Measurements from ENCODE around the gene HS3ST3A1. TPM values are rescaled to one million over a fixed set of nuclear protein-coding genes. Genes with fewer than 3 reads are reported as not detected.
A peak's percentile ranks its signal among the peaks of the same experiment; 100 is the strongest.

Gene HS3ST3A1
- under 1 TPM in 1 of 6 donors, not detected in 5; 0.21 TPM for polyA plus RNA-seq (ENCODE audit: low read depth in 6 of 6)

DNA sequence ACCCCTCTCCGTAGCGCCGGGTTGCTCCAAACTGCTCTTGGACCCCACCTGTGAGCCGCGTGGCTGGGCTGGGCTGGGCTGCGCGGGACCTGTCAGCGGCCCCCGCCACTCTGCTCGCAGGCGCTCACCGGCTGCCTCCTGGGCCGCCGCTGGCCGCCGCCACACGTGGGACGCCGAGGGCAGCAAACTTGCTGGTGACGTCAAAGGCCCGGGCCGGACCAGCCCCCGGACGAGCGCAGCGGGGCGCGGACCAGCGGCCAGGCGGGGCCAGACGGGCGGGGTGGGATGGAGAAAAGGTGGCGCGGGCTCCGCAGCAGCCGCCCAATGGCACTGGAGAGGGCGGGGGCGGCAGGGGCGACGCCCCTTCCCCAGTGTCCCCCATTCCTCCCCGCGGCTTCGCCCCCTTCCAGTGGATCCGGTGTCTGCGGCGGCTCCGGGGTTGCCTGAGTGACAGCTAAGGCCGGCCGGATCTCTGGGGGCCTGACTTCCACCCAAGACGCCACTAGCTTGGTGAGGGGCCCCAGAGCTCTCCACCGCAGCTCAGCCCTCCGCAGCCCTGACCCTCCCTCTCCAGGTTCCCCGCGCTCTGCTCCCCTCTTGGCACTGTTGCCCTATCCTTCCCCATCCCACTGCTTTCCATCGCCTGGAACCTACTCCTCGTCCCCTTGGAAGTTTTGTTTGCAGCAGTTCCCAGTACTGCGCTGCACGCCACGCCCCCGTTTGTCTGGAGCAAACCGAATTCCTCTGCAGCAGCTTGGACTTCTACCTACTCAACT is at the start of gene HS3ST3A1:
Gene HS3ST3A1 (minus strand): TSS at position 154 of the 776 bp plus-strand sequence. CDS start 800 bp downstream, outside the sequence.
- peak in 1 of 2 donors; percentile 20 for ATAC-seq (ENCODE audit: low read depth in 2 of 2)
- no peak for DNase-seq

DNA sequence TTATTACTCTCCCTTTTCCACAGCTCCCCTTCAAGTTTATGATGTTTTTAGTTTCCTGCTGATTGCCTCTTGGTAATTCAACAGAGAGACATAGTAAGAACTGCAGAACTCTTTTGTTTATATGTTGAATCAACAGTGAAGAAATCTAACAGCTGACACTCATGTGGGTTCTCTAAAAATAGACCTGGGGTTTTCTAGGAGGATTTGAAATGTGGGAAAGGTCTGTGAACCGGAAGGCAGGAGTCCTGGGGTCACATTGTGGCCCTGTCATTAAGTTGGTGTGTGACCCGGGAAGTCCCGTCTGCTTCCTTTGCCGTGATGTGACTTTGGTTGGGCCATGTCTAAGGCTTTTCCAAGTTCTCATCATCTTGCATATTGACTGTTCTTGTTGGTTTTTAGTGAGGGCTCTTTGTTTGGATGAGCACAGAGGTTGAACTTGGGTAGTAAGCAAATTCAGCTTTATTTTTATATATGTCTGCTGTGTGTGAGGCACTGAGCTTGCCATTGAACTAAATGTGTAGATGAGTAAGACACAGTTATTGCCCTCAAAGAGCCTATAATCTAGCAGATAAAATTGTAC is 48.5 kb upstream of the HS3ST3A1 start:
- Mint-ChIP-seq H3K4me3 (no peak overlapping the region), H3K27ac (no peak overlapping the region), H3K9me3 (no peaks in the 10 kb centered on the region), H3K4me1 (no peaks in the 10 kb centered on the region), H3K36me3 (no peaks in the 10 kb centered on the region), H3K27me3 (peaks cover 9 to 16% (median 9%) of the 10 kb centered on the region in 3 donors)
- ATAC-seq (ENCODE audit: low read depth in 2 of 2) (no peak), DNase-seq (no peak)

More for the DNA sequence above, at the start of gene HS3ST3A1:
- Mint-ChIP-seq H3K36me3 (peaks cover 4 to 10% of the 10 kb centered on the region in 2 donors), H3K4me1 (peaks cover 7 to 10% (median 9%) of the 10 kb centered on the region in 3 donors), H3K4me3 (peak within 1 kb of the TSS; percentile 58 to 82 (median 76)), H3K9me3 (no peaks in the 10 kb centered on the region), H3K27me3 (peaks cover 53 to 79% (median 63%) of the 10 kb centered on the region in 3 donors), H3K27ac (peak within 1 kb of the TSS in 2 of 6 donors; percentile 62 to 67)

DNA sequence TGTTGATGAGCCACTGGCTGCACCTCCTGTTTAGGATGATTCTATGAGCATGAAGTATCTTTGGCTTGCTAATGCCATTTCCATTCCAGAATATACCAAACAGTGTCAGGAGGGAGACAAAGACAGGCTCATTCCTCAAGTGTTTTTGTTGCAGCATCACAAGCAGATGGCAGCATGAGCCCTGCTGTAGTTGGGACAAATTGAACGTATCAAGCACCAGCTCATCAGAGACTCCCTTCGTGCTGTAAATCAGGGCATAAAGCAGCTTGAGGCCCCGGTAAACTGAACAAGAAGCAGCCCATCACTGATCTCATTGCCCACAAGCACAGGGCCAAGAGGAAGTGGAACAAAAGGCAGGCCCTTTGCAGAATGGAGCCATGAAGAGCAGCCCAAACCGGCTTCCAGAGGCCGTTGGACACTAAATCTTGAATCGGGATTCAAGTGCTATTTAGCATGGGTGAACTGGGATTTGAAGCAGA is 45.9 kb upstream of the HS3ST3A1 start:
- H3K27me3 Mint-ChIP-seq, result peaks cover 9 to 22% (median 9%) of the 10 kb centered on the region in 3 donors
- no peaks in the 10 kb centered on the region for H3K9me3 Mint-ChIP-seq
- H3K27ac Mint-ChIP-seq, result peak overlapping the region in 1 of 6 donors; percentile 53
- no peak overlapping the region for H3K4me3 Mint-ChIP-seq
- no peaks in the 10 kb centered on the region for H3K36me3 Mint-ChIP-seq
- no peak for DNase-seq
- ATAC-seq (ENCODE audit: low read depth in 2 of 2), result no peak
- no peaks in the 10 kb centered on the region for H3K4me1 Mint-ChIP-seq

DNA sequence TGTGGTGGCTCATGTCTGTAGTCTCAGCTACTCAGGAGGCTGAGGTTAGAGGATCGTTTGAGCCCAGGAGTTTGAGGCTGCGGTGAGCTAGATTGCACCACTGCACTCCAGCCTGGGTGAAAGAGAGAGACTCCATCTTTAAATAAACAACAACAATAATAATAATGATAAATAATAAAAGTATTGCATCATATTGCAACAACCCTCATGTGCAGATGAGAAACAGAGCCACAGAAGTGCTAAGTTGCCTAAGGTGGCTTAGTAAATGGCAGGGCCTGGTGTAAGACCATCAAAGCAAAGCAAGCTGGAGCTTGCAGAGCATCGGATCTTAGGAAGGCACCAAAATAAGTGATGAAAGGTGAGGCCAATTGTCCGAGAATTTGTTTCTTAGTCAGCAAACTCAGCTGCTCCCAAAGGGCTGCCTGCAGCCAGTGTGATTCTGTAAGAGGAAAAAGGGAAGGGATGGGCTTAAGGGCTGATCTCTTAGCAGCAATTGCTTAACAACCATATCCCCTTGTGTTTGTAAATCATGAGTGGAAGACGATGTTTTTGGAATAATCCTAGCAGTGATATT is 45.3 kb upstream of the HS3ST3A1 start:
- Mint-ChIP-seq H3K36me3 (no peaks in the 10 kb centered on the region), H3K4me3 (no peak overlapping the region), H3K9me3 (no peaks in the 10 kb centered on the region), H3K27me3 (peaks cover 9 to 22% (median 13%) of the 10 kb centered on the region in 3 donors), H3K4me1 (no peaks in the 10 kb centered on the region), H3K27ac (peak overlapping the region in 1 of 6 donors; percentile 29)
- ATAC-seq (ENCODE audit: low read depth in 2 of 2) (no peak), DNase-seq (no peak)

DNA sequence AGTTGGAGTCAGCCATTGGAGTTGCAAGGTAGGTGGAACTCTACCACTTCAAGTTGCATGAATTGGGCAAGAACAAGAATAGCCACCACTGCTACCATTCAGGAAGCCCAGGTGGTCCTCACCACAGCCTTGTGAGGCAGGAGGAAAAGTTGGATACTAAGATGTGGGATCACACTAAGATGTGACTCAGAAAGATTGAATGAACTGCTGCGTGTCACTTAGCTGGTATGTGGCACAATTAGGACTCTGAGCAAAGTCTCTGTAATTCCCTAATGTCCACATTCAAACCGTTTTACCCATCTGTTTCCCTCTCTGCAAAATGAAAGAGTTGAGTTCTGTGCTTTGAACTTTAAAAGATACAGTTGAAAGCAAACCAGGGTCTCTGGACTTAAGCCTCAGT is 44.7 kb upstream of the HS3ST3A1 start:
- Mint-ChIP-seq H3K27ac (no peak overlapping the region), H3K4me3 (no peak overlapping the region), H3K4me1 (no peaks in the 10 kb centered on the region), H3K9me3 (no peaks in the 10 kb centered on the region), H3K27me3 (peaks cover 9 to 24% (median 16%) of the 10 kb centered on the region in 3 donors), H3K36me3 (no peaks in the 10 kb centered on the region)
- no peak for ATAC-seq (ENCODE audit: low read depth in 2 of 2)
- DNase-seq, result no peak

DNA sequence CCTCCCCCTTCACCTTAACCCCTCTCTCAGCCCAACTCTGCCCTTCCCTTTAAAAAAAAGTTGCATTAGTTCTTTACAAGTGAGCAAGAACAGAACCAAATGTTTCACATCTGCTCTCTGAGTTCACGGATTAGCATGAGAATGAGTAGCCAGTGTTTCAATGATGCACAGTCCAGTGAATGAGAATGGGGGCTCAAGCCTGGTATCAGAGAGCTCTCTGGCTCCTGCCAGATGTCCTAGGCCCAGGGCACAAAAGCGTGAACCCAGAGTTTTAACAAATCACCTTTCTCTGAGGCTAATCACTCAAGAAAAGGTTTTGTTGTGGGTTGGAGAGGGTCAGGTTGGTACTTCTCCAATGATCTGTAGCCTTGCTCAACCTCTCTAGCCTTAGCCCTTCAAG is 41.5 kb upstream of the HS3ST3A1 start:
- Mint-ChIP-seq H3K27me3 (peaks cover 9 to 22% (median 10%) of the 10 kb centered on the region in 3 donors), H3K27ac (peak overlapping the region in 1 of 6 donors; percentile 31), H3K9me3 (no peaks in the 10 kb centered on the region), H3K4me1 (no peaks in the 10 kb centered on the region), H3K36me3 (no peaks in the 10 kb centered on the region), H3K4me3 (no peak overlapping the region)
- no peak for ATAC-seq (ENCODE audit: low read depth in 2 of 2)
- DNase-seq, result no peak

DNA sequence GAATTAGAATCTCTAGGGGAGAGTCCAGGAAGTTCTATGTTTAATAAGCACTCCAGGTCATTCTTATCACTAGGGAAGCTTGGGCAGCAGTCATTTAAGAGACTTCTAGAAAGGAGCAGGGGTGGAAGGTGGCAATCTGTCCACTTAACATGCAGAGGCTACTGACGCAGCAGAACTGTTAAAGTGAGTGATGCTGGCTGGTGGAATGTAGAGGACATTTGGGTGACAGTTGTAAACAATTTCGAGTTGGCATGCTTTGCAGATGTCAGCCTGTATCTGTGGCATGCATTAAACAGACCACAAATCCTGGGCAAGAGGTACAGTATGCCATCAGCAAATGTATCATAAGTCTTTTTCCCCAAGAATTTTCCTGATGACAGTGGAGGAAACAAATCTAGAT is 40.5 kb upstream of the HS3ST3A1 start:
- no peaks in the 10 kb centered on the region for H3K36me3 Mint-ChIP-seq
- H3K4me1 Mint-ChIP-seq, result no peaks in the 10 kb centered on the region
- peaks cover 9 to 22% (median 10%) of the 10 kb centered on the region in 3 donors for H3K27me3 Mint-ChIP-seq
- ATAC-seq (ENCODE audit: low read depth in 2 of 2), result no peak
- H3K9me3 Mint-ChIP-seq, result no peaks in the 10 kb centered on the region
- no peak for DNase-seq
- no peak overlapping the region for H3K4me3 Mint-ChIP-seq
- H3K27ac Mint-ChIP-seq, result no peak overlapping the region

DNA sequence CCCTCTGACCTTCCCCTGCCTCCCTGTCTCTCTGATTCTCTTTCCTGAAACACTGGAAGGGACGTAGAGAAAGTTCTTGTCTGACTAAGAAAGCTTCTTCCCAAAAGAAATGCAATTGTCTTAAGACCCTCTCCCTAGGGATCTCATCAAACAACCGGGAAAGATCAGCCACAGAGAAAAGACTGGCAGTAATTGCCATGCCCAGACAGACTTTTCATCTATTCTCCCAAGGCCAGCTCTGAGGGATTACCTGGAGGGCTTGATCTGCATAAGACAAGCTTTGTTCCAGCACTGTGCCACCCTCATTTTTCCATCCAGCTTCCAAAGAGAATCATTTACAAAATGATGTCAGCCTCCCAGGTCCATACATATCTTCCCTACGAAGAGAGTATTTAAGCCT is 38.8 kb upstream of the HS3ST3A1 start:
- Mint-ChIP-seq H3K27me3 (peaks cover 7 to 22% (median 9%) of the 10 kb centered on the region in 3 donors), H3K36me3 (no peaks in the 10 kb centered on the region)

DNA sequence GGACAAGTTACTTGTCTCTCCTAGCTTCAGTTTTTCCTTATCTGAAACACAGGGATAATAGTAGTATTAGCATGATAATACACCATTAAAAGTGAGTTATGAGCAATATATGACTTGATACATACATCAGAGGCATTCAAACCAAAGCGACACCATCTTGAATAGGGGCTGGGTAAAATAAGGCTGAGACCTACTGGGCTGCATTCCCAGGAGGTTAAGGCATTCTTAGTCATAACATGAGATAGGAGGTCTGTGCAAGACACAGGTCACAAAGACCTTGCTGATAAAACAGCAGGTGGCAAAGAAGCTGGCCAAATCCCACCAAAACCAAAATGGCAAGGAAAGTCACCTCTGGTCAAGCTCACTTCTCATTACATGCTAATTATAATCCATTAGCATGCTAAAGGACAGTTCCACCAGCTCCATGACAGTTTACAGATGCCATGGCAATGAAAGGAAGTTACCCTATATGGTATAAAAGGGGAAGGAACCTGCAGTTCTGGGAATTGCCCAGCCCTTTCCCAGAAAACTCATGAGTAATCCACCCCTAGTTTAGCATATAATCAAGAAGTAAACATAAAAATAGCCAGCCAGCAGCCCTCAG is 37.2 kb upstream of the HS3ST3A1 start:
- H3K9me3 Mint-ChIP-seq, result no peaks in the 10 kb centered on the region
- H3K27me3 Mint-ChIP-seq, result peaks cover 2 to 18% (median 7%) of the 10 kb centered on the region in 3 donors
- no peak for DNase-seq
- H3K27ac Mint-ChIP-seq, result no peak overlapping the region
- H3K4me1 Mint-ChIP-seq, result no peaks in the 10 kb centered on the region
- no peak for ATAC-seq (ENCODE audit: low read depth in 2 of 2)
- no peaks in the 10 kb centered on the region for H3K36me3 Mint-ChIP-seq
- H3K4me3 Mint-ChIP-seq, result no peak overlapping the region

More for the DNA sequence above, 38.8 kb upstream of the HS3ST3A1 start:
- Mint-ChIP-seq H3K9me3 (no peaks in the 10 kb centered on the region), H3K4me3 (no peak overlapping the region), H3K4me1 (no peaks in the 10 kb centered on the region), H3K27ac (no peak overlapping the region)
- DNase-seq, result no peak
- no peak for ATAC-seq (ENCODE audit: low read depth in 2 of 2)

DNA sequence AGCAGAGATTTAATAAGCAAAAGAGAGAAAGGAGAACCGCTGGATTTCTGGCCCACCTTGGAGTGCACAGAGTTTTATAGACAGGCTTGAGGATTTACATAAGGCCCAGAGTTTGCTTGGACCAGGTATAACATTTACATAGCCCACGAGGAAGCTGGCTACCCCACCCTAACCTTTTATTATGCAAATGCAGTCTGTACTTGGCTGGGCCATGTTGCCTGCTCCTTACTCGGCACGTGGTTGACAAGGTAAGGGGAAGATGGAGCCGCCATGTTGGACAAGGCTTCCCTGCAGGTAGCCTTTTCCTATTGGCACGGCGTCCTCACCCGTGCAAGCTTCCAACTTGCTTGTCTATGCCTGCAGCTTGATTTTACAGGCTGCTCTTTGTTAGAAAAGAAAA is 35.2 kb upstream of the HS3ST3A1 start:
- peaks cover 0 to 6% (median 2%) of the 10 kb centered on the region in 3 donors for H3K27me3 Mint-ChIP-seq

DNA sequence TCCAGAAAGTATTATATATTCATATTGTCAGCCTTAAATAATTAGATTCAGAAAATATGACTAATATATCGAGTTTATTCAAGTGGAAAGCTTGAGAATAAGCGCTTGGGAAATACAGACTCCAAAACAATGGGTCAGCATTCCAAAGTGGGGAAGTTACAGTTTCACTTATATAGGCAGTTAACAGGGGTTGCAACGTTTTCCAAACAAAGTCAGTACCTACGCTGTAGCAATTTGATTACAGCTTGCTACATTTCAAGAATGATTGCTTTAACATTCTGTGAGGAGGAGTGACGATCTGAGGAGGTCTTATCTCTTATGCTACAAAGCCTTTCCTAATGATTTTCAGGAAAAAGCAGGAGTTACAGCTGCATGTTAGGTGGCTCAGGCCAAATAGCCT is 34.2 kb upstream of the HS3ST3A1 start:
- H3K27me3 Mint-ChIP-seq, result peaks cover 0 to 5% (median 0%) of the 10 kb centered on the region in 3 donors
- no peaks in the 10 kb centered on the region for H3K9me3 Mint-ChIP-seq
- no peak for DNase-seq
- no peak overlapping the region for H3K27ac Mint-ChIP-seq
- no peaks in the 10 kb centered on the region for H3K4me1 Mint-ChIP-seq
- H3K4me3 Mint-ChIP-seq, result no peak overlapping the region
- ATAC-seq (ENCODE audit: low read depth in 2 of 2), result no peak
- H3K36me3 Mint-ChIP-seq, result no peaks in the 10 kb centered on the region

More for the DNA sequence above, 35.2 kb upstream of the HS3ST3A1 start:
- DNase-seq (no peak), ATAC-seq (ENCODE audit: low read depth in 2 of 2) (no peak)
- Mint-ChIP-seq H3K9me3 (no peaks in the 10 kb centered on the region), H3K4me1 (no peaks in the 10 kb centered on the region), H3K27ac (no peak overlapping the region), H3K4me3 (no peak overlapping the region), H3K36me3 (no peaks in the 10 kb centered on the region)

DNA sequence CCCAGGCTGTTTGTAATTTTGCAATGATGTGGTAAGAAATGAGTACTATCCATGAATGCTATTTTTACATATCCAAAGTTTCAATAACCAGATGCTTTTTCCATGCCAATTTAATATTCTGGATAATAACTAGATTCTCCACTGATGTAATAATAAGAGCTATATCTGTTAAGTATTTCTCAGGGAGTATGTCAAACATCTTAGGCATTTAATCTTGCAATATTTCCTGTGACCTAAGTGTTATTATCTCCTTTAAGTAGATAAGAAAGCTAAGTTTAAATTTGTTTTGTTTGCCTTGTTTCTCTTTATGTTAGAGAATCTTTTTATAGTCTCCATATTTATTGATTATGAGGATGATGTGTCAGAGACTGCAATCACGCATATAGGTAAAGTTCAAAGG is 32.3 kb upstream of the HS3ST3A1 start:
- no peaks in the 10 kb centered on the region for H3K9me3 Mint-ChIP-seq
- H3K27me3 Mint-ChIP-seq, result peaks cover 0 to 11% (median 0%) of the 10 kb centered on the region in 3 donors
- no peak overlapping the region for H3K4me3 Mint-ChIP-seq
- H3K36me3 Mint-ChIP-seq, result no peaks in the 10 kb centered on the region
- no peak overlapping the region for H3K27ac Mint-ChIP-seq
- no peak for DNase-seq
- H3K4me1 Mint-ChIP-seq, result no peaks in the 10 kb centered on the region
- no peak for ATAC-seq (ENCODE audit: low read depth in 2 of 2)

DNA sequence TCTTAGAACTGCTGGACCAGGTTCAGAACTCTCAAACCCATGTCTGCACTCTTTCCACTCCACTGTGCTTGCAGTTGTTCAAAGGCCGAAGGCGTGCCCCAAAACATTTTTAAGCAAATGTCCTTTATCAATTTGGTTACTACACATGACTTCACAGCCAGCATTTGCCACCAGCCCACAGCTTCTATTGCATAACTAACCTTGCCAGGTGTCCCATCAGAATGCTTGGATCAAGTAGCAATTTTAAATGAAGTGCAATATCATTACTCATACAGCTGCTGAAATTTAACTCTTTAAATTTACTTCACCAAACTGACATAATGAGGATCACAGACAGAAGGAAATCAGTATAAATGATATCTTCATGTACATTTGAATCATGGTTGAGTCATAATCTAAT is 29.8 kb upstream of the HS3ST3A1 start:
- DNase-seq (no peak), ATAC-seq (ENCODE audit: low read depth in 2 of 2) (no peak)
- peaks cover 0 to 18% (median 6%) of the 10 kb centered on the region in 3 donors for H3K27me3 Mint-ChIP-seq
- H3K4me1 Mint-ChIP-seq, result no peaks in the 10 kb centered on the region
- H3K9me3 Mint-ChIP-seq, result no peaks in the 10 kb centered on the region
- H3K4me3 Mint-ChIP-seq, result no peak overlapping the region
- H3K27ac Mint-ChIP-seq, result no peak overlapping the region
- H3K36me3 Mint-ChIP-seq, result no peaks in the 10 kb centered on the region
